Neural progenitor cell (in vitro differentiated cells): ENCODE measurements around the gene GNAI2. TPM values are rescaled to one million over a fixed set of nuclear protein-coding genes. Genes with fewer than 3 reads are reported as not detected.

Experiments
- DNase-seq: peaks from one replicate; pipeline ENCODE4 v3.0.0-alpha.2; 2016; ENCODE audit warnings: low spot score
- H2AFZ ChIP-seq: fragments of 200-600 bp; sonication (generic); replicated peaks from 2 replicates; pipeline ENCODE4 v1.6.1; 2016; ENCODE audit warnings: antibody characterized with exemption
- H3F3A ChIP-seq: fragments of 200-600 bp; sonication (generic); 2 replicates; pipeline ENCODE4 v1.6.1; 2016; ENCODE audit warnings: antibody characterized with exemption, low read depth
- H3K27ac ChIP-seq: fragments of 200-600 bp; sonication (generic); 2 replicates; pipeline ENCODE4 v1.5.1; 2016; ENCODE audit warnings: mild to moderate bottlenecking
- H3K27me3 ChIP-seq: fragments of 200-600 bp; sonication (generic); 2 replicates; pipeline ENCODE4 v1.6.1; 2016; ENCODE audit warnings: mild to moderate bottlenecking, moderate library complexity
- H3K36me3 ChIP-seq: fragments of 200-600 bp; sonication (generic); 2 replicates; pipeline ENCODE4 v1.5.1; 2016
- H3K4me1 ChIP-seq: fragments of 200-600 bp; sonication (generic); 2 replicates; pipeline ENCODE4 v1.6.1; 2016; ENCODE audit warnings: mixed run types
- H3K4me2 ChIP-seq: fragments of 200-600 bp; sonication (generic); 2 replicates; pipeline ENCODE4 v1.6.1; 2016
- H3K4me3 ChIP-seq: fragments of 200-600 bp; sonication (generic); 2 replicates; pipeline ENCODE4 v1.5.1; 2016
- H3K79me2 ChIP-seq: fragments of 200-600 bp; sonication (generic); 2 replicates; pipeline ENCODE4 v1.6.1; 2016; ENCODE audit warnings: low read depth
- H3K9ac ChIP-seq: fragments of 200-600 bp; sonication (generic); 2 replicates; pipeline ENCODE4 v1.6.1; 2016
- H3K9me3 ChIP-seq: fragments of 200-600 bp; sonication (generic); 2 replicates; pipeline ENCODE4 v1.5.1; 2016; ENCODE audit warnings: low read depth
- H4K20me1 ChIP-seq: fragments of 200-600 bp; sonication (generic); 2 replicates; pipeline ENCODE4 v1.6.1; 2016; ENCODE audit warnings: low read depth
- H3K27ac Mint-ChIP-seq: 3 replicates; pipeline ENCODE4 v1.8.0; 2021; ENCODE audit warnings: mixed read lengths
- H3K27me3 Mint-ChIP-seq: 2 replicates; pipeline ENCODE4 v1.8.0; 2022; ENCODE audit warnings: low read depth, mild to moderate bottlenecking, inconsistent platforms, moderate library complexity, mixed read lengths; ENCODE audit not compliant: insufficient read depth
- H3K36me3 Mint-ChIP-seq: 3 replicates; pipeline ENCODE4 v1.8.0; 2021; ENCODE audit warnings: mixed read lengths
- H3K4me1 Mint-ChIP-seq: 3 replicates; pipeline ENCODE4 v1.8.0; 2021; ENCODE audit warnings: mixed read lengths
- H3K4me3 Mint-ChIP-seq: 3 replicates; pipeline ENCODE4 v1.8.0; 2021; ENCODE audit warnings: mild to moderate bottlenecking, moderate library complexity, mixed read lengths
- H3K9me3 Mint-ChIP-seq: 3 replicates; pipeline ENCODE4 v1.8.0; 2020; ENCODE audit warnings: mixed read lengths
- EZH2 ChIP-seq: fragments of 200-600 bp; sonication (generic); IDR thresholded peaks from 2 replicates; pipeline ENCODE4 v1.6.1; 2017; ENCODE audit warnings: antibody characterized with exemption, mild to moderate bottlenecking, moderate library complexity
- EZH2phosphoT487 ChIP-seq: fragments of 200-600 bp; sonication (generic); IDR thresholded peaks from 2 replicates; pipeline ENCODE4 v1.6.1; 2017; ENCODE audit warnings: antibody characterized with exemption
- total RNA-seq: library from RNA; depleted of rRNA; stranded (reverse); fragments of >200 nt; gene quantifications from 2 replicates; pipeline ENCODE4 v1.2.3, GENCODE V29; 2015; ENCODE audit warnings: low replicate concordance
- TF ChIP-seq, protein P1 (sequence below): fragments of 200-600 bp; sonication (generic); IDR thresholded peaks from 2 replicates; pipeline ENCODE4 v1.5.1; 2017; ENCODE audit warnings: antibody characterized with exemption, mild to moderate bottlenecking

The GNAI2 gene
- total RNA-seq, 1 donor from 2014 or later: 249 TPM

DNA sequence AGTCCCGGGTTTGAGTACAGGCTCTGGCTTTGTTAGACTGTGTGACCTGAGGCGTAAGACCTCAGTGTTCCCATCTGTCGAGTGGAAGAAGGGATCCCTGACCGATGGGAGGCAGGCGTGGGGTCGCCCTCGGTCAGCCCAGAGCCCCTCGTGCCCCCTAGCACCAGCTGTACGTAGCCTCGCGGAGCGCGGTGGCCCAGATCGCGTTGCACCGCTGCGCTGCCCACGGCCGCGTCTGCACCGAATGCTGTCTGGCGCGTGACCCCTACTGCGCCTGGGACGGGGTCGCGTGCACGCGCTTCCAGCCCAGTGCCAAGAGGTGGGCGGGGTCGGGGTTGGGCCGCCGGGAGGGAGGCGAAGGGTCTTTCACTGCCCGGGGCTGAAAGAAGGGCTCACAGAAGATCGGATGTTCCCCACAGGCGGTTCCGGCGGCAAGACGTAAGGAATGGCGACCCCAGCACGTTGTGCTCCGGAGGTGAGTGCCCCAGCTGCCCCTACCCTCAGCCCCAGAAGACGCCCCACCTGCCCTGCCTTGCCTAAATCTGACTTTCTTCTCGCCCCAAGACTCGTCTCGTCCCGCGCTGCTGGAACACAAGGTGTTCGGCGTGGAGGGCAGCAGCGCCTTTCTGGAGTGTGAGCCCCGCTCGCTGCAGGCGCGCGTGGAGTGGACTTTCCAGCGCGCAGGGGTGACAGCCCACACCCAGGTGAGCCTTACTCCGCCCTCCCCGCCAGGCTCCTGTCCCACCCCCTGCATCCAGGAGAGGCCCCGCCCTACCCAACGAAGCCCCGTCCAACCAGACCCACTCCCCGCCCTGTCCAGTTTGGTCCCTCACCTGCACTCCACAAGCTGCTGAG is 39.4 kb downstream of the GNAI2 start:
- no peaks in the 10 kb centered on the region for H3K9me3 ChIP-seq
- no peaks in the 10 kb centered on the region for H3K79me2 ChIP-seq
- no peaks in the 10 kb centered on the region for H3K9me3 Mint-ChIP-seq
- H2AFZ ChIP-seq: peak overlapping the region; percentile 36
- H3K4me3 Mint-ChIP-seq: peak overlapping the region; percentile 73
- no peaks in the 10 kb centered on the region for H3K36me3 Mint-ChIP-seq
- no peak overlapping the region for H3K9ac ChIP-seq
- H3K4me2 ChIP-seq: peak overlapping the region; percentile 88
- peak overlapping the region; percentile 69 for H3K27ac Mint-ChIP-seq
- peaks cover 9% of the 10 kb centered on the region for H3K4me1 ChIP-seq
- H3K4me3 ChIP-seq: peak overlapping the region; percentile 48
- H3F3A ChIP-seq: peaks cover 7% of the 10 kb centered on the region
- H3K27me3 Mint-ChIP-seq: peaks cover 17% of the 10 kb centered on the region
- peaks cover 59% of the 10 kb centered on the region for H3K27me3 ChIP-seq
- H4K20me1 ChIP-seq: no peaks in the 10 kb centered on the region
- TF ChIP-seq, protein P1, sequence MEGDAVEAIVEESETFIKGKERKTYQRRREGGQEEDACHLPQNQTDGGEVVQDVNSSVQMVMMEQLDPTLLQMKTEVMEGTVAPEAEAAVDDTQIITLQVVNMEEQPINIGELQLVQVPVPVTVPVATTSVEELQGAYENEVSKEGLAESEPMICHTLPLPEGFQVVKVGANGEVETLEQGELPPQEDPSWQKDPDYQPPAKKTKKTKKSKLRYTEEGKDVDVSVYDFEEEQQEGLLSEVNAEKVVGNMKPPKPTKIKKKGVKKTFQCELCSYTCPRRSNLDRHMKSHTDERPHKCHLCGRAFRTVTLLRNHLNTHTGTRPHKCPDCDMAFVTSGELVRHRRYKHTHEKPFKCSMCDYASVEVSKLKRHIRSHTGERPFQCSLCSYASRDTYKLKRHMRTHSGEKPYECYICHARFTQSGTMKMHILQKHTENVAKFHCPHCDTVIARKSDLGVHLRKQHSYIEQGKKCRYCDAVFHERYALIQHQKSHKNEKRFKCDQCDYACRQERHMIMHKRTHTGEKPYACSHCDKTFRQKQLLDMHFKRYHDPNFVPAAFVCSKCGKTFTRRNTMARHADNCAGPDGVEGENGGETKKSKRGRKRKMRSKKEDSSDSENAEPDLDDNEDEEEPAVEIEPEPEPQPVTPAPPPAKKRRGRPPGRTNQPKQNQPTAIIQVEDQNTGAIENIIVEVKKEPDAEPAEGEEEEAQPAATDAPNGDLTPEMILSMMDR: no peak
- TF ChIP-seq EZH2 (peak; percentile 71), EZH2phosphoT487 (peak; percentile 54)
- no peak overlapping the region for H3K27ac ChIP-seq
- DNase-seq: peak; percentile 80
- peaks cover 34% of the 10 kb centered on the region for H3K4me1 Mint-ChIP-seq
- no peaks in the 10 kb centered on the region for H3K36me3 ChIP-seq

DNA sequence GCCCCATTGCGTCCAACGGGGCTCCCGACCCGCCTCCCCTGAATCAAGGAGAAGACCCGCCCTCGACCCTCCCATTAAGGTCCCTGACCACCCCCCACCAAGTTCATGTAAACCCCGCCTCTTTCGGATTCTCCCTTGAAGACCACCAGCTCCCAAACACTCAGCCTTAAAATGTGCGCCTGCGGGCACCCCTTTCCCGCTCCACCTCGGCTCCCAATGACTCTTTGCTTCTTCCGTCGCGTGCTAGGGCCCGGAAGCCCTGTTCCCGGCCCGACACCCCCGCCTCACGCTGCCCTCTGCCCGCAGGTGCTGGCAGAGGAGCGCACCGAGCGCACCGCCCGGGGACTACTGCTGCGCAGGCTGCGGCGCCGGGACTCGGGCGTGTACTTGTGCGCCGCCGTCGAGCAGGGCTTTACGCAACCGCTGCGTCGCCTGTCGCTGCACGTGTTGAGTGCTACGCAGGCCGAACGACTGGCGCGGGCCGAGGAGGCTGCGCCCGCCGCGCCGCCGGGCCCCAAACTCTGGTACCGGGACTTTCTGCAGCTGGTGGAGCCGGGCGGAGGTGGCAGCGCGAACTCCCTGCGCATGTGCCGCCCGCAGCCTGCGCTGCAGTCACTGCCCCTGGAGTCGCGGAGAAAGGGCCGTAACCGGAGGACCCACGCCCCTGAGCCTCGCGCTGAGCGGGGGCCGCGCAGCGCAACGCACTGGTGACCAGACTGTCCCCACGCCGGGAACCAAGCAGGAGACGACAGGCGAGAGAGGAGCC is 40.2 kb downstream of the GNAI2 start:
- Mint-ChIP-seq H3K36me3 (no peaks in the 10 kb centered on the region), H3K4me3 (peak overlapping the region; percentile 73), H3K27me3 (peaks cover 17% of the 10 kb centered on the region), H3K27ac (no peak overlapping the region), H3K9me3 (no peaks in the 10 kb centered on the region), H3K4me1 (peaks cover 33% of the 10 kb centered on the region)
- no peak overlapping the region for H3K9ac ChIP-seq
- peak; percentile 49 for DNase-seq
- H3K4me3 ChIP-seq: peak overlapping the region; percentile 48
- H2AFZ ChIP-seq: no peak overlapping the region
- no peaks in the 10 kb centered on the region for H3K79me2 ChIP-seq
- no peaks in the 10 kb centered on the region for H3K9me3 ChIP-seq
- TF ChIP-seq, protein P1: no peak
- TF ChIP-seq EZH2 (peak; percentile 66), EZH2phosphoT487 (no peak)
- H4K20me1 ChIP-seq: no peaks in the 10 kb centered on the region
- no peak overlapping the region for H3K27ac ChIP-seq
- peak overlapping the region; percentile 88 for H3K4me2 ChIP-seq
- peaks cover 59% of the 10 kb centered on the region for H3K27me3 ChIP-seq
- peaks cover 9% of the 10 kb centered on the region for H3K4me1 ChIP-seq
- peaks cover 7% of the 10 kb centered on the region for H3F3A ChIP-seq
- H3K36me3 ChIP-seq: no peaks in the 10 kb centered on the region

DNA sequence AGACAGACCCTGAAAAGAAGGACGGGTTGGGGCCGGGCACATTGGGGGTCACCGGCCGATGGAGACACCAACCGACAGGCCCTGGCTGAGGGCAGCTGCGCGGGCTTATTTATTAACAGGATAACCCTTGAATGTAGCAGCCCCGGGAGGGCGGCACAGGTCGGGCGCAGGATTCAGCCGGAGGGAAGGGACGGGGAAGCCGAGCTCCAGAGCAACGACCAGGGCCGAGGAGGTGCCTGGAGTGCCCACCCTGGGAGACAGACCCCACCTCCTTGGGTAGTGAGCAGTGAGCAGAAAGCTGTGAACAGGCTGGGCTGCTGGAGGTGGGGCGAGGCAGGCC is 40.7 kb downstream of the GNAI2 start:
- Histone ChIP-seq H3K79me2 (no peaks in the 10 kb centered on the region), H3K9ac (no peak overlapping the region), H3K4me1 (peaks cover 9% of the 10 kb centered on the region), H4K20me1 (no peaks in the 10 kb centered on the region), H3K9me3 (no peaks in the 10 kb centered on the region), H3F3A (peaks cover 7% of the 10 kb centered on the region), H3K27me3 (peaks cover 59% of the 10 kb centered on the region), H2AFZ (no peak overlapping the region), H3K4me2 (no peak overlapping the region), H3K27ac (no peak overlapping the region), H3K36me3 (no peaks in the 10 kb centered on the region), H3K4me3 (no peak overlapping the region)
- TF ChIP-seq EZH2: no peak
- TF ChIP-seq, protein P1: no peak
- no peak for TF ChIP-seq EZH2phosphoT487
- no peak overlapping the region for H3K4me3 Mint-ChIP-seq
- H3K36me3 Mint-ChIP-seq: no peaks in the 10 kb centered on the region
- peaks cover 17% of the 10 kb centered on the region for H3K27me3 Mint-ChIP-seq
- DNase-seq: no peak
- H3K9me3 Mint-ChIP-seq: no peaks in the 10 kb centered on the region
- H3K4me1 Mint-ChIP-seq: peaks cover 27% of the 10 kb centered on the region
- no peak overlapping the region for H3K27ac Mint-ChIP-seq
